Activated CD4-positive, alpha-beta T cell treated with anti-CD3 and anti-CD28 coated beads, Interleukin-2, amount 50 U/mL, for 4 hours (primary cell): ENCODE data around the gene CHCT1.
"Not testable (repeated sequence)": the region's sequence is repeated elsewhere in the genome, so short reads cannot be mapped to it uniquely, and the experiment has no call there.

Experiments used
- DNase-seq, 2 experiments: peaks; one replicate each; pipeline ENCODE4 v3.0.0-alpha.2; 2020

The CHCT1 gene

GRCh38 chr17:60401819-60402218 lies 20.5 kb upstream of the CHCT1 start:
- DNase-seq = no peak

GRCh38 chr17:60403523-60403810 lies 18.8 kb upstream of the CHCT1 start:
- DNase-seq = no peak

- DNase-seq = no peak
Observed at GRCh38 chr17:60403962-60404361, 18.3 kb upstream of the CHCT1 start.

- DNase-seq = no peak
Observed at GRCh38 chr17:60406887-60407286, 15.4 kb upstream of the CHCT1 start.

- DNase-seq = no peak
Observed at GRCh38 chr17:60410001-60410400, 12.3 kb upstream of the CHCT1 start.

GRCh38 chr17:60412701-60413100 lies 9.6 kb upstream of the CHCT1 start:
- DNase-seq = no peak

- DNase-seq = no peak
Observed at GRCh38 chr17:60415146-60415545, 7.1 kb upstream of the CHCT1 start.

- DNase-seq = no peak
Observed at GRCh38 chr17:60416368-60416925, 5.8 kb upstream of the CHCT1 start.

GRCh38 chr17:60419003-60419402 lies 3.3 kb upstream of the CHCT1 start:
- DNase-seq = not testable (repeated sequence)

GRCh38 chr17:60419875-60420274 lies 2.4 kb upstream of the CHCT1 start:
- DNase-seq = not testable (repeated sequence)

- peak; percentile 66 to 68 for DNase-seq
Observed at GRCh38 chr17:60421273-60422161, 772 bp upstream of the CHCT1 start.

- DNase-seq = no peak
Observed at GRCh38 chr17:60423865-60424264, 1.6 kb downstream of the CHCT1 start.

GRCh38 chr17:60425626-60426025 lies 3.3 kb downstream of the CHCT1 start:
- no peak for DNase-seq

GRCh38 chr17:60426596-60426995 lies 4.3 kb downstream of the CHCT1 start:
- no peak for DNase-seq

- DNase-seq = not testable (repeated sequence)
Observed at GRCh38 chr17:60428491-60428890, 6.2 kb downstream of the CHCT1 start.

GRCh38 chr17:60430561-60430960 lies 8.3 kb downstream of the CHCT1 start:
- not testable (repeated sequence) for DNase-seq

- not testable (repeated sequence) for DNase-seq
Observed at GRCh38 chr17:60433021-60433997, 11.0 kb downstream of the CHCT1 start.

- peak; percentile 36 to 49 for DNase-seq
Observed at GRCh38 chr17:60435244-60436167, 13.2 kb downstream of the CHCT1 start.

- DNase-seq = no peak
Observed at GRCh38 chr17:60436676-60437075, 14.4 kb downstream of the CHCT1 start.

- DNase-seq = no peak
Observed at GRCh38 chr17:60439501-60439900, 17.2 kb downstream of the CHCT1 start.

GRCh38 chr17:60442271-60443173 lies 20.2 kb downstream of the CHCT1 start:
- DNase-seq = no peak
